Fibroblast of skin of left quadriceps (primary cell): Measurements from ENCODE around the gene CNTRL.

ENCODE experiments used
- DNase-seq, 2 experiments: peaks; one replicate each; pipeline ENCODE4 v3.0.0-alpha.2; 2013; ENCODE audit warnings: low read depth in 2 of 2

CNTRL gene

GRCh38 chr9:121179930-121180681, 105.4 kb downstream of the CNTRL start:
- DNase-seq = no peak

GRCh38 chr9:121182101-121182836, 107.5 kb downstream of the CNTRL start:
- no peak for DNase-seq

DNA sequence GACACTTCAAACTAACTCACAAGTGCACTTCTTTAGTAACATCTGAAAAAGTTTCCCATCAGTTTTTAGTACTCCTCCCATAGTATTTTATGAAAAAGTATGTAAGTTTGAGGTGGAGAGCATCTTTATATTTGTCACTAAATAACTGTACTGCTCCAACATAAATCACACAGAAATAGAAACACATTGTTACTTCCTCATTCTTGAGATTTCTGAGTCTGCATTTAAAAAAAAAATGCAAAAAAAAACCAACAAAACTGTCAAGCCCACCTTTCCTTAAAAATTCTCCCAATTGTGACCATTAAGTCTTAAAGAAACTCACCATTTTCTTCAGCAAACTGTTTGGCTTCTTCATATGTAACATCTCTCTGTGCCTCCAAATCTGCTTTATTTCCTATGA, 108.2 kb downstream of the CNTRL start:
- DNase-seq = no peak

- no peak for DNase-seq
These were observed 109.1 kb downstream of the CNTRL start for GRCh38 chr9:121183666-121184423.

DNA sequence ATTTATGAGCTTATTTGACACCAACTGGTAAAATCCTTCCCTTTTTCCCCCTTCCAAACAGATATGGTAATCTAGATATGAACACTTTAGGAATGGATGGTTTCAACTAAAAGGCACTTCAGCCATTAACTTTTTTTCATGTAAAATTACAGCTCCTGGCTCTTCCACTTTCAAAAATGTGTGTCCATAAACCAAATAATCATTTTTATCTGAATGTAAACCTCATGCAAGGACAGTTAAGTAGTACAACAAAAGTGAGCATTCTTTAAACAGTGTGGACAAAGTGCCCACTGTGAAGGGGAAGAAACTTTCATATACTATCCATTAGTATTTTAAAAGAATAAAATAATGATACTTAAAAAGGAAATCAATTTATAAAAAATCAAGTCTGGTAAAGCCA, 109.7 kb downstream of the CNTRL start:
- no peak for DNase-seq

DNA sequence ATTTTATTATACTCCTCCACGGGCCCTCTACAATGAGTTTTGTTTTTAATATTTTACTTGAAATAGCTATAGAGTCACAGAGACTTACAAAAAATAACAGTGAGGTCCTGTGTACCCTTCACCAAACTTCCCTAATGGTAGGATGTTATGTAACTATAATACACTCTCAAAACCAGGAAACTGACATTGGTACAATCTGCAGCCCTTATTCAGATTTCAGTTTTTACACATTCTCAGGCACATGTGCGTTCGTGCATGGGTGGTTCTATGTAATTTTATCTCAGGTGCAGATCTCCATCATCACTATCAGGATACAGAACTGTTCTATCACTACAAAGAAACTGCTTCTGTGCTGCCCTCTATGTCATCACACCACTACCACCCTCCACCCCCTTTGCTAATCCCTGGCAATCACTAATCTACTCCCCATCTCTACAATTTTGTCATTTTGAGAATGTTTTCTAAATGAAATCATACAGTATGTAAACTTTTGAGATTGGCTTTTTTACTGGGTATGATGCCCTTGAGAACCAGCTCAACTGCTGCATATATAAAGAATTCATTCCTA, 110.5 kb downstream of the CNTRL start:
- DNase-seq = no peak

DNA sequence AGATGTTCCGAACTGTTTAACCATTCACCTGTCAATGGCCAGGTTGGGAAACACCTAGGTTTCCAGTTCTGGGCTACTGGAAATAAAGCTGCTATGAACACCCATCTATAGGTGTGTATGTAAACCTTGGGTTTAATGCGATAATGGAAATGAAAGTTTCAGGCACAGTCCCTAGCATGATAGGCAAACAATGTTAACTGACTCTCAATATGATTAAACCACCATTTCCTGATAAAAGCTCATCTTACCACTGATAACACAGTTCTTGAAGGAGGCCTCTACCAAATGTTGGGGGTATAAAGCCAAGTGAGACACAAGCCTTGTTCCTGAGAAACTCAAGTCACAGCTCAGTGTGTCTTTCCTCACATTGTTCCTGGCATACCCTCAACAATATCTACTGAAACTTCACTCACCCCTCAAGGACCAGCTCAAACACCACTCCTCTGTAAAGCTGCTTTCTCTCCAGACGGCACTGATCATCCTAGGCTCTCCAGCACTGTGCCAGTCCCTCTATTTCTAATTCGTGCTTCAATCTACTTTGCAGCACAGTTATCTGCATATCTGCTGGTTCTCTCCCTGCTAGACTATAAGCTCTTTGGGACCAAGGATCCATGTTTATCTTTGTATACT, 111.1 kb downstream of the CNTRL start:
- DNase-seq = no peak

DNA sequence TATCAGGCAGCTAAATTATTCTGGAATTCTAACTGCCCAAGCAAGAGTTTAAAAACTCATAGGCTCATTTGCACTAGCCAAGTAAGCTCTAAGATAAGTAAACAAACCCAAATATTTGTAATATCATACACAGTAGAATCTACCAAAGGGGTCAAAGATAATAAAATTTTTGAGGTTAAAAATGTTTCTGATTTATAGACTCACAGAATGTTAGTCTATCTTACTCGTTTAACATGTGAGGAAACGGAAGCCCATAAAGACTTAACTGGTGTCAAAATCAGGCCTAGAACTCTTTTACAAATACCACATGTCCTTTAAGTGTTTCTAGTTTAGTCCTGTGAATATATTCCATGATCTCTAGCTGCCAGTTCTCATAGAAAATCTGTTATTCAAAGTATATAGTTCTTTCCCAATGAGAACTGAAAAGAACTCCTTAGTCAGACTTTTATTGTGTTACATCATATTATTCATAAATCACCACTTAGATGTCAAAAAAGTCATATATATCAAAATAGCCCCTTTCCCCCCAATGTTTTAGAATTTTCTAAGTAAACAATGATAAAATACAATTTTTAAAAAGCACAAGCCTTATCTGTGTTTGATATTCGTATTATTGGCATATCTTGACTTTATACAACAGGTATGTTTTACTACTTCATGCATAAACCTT, 113.0 kb downstream of the CNTRL start:
- peak; percentile 20 for DNase-seq

GRCh38 chr9:121189006-121189405, 114.3 kb downstream of the CNTRL start:
- no peak for DNase-seq

DNA sequence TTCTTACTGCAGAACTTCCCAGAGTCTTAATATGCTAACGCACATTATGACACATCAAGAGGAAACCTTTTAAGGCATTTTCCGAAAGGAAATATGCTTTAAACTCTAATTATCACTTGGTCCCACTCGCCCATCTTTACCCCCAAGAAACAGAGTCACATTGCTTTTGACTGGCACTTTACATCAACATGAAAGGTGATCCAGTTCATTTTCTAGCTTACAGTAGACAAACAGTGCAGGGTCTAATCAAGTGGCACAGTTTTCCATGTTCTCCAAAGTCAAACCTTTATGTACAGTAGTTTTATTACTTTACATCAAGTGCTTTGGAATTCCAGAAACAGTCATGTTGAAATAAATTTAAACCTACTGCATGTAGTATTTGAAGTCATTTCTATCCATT, 114.9 kb downstream of the CNTRL start:
- no peak for DNase-seq

DNA sequence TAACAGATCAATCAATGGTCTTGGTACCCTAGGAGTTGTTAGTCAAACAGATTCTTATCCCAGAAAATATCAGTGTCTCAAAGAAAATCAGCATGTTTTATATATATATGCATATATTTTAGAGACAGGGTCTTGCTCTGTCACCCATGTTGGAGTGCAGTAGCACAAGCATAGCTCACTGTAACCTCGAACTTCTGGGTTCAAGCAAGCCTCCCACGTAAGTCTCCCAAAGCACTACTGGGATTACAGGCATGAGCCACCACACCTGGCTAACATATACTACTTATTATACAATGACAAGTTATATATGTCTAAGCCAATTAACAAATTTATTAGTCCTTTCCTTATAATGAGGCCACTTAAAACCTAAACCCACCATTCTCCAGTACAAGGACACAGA, 116.5 kb downstream of the CNTRL start:
- DNase-seq = no peak

- no peak for DNase-seq
These were observed 117.8 kb downstream of the CNTRL start for GRCh38 chr9:121192518-121192917.

GRCh38 chr9:121192959-121193640, 118.3 kb downstream of the CNTRL start:
- no peak for DNase-seq

DNA sequence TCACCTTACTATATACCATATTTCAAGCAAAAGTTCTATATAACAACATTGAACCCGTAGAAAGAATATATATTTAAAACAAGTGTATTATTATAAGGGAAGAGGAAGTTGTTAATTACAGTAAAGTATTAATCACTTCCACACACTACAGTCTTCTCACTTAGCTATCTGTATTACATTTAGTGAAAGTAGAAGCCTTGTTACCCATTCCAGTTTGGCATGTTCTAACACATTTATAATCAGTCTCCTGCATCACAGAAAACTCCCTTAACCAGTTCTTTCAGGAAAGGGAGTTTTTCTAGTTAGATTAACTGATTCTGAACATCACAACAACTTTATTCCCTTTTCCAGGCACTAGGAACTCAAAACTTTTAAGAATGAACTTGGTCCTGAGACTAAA, 120.0 kb downstream of the CNTRL start:
- no peak for DNase-seq

GRCh38 chr9:121196389-121196788, 121.6 kb downstream of the CNTRL start:
- DNase-seq = no peak

DNA sequence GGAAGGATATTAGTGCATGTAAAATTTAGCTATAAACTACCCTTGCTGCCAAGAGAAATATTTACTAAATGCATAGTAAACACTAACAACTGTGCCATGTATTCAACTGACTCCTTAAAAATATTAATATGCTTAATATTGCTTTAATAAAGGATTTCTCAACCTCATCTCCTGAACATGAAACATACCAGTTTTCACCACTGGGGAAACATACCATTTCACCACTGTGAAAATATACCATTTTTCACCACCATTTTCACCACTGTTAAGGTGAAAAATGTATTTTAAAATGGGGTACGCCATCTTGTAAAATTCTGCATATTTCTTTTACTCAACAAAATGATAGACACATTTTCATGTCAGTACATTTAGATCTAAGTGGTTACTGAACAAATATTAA, 122.4 kb downstream of the CNTRL start:
- DNase-seq = no peak

GRCh38 chr9:121198512-121199042, 123.8 kb downstream of the CNTRL start:
- no peak for DNase-seq

DNA sequence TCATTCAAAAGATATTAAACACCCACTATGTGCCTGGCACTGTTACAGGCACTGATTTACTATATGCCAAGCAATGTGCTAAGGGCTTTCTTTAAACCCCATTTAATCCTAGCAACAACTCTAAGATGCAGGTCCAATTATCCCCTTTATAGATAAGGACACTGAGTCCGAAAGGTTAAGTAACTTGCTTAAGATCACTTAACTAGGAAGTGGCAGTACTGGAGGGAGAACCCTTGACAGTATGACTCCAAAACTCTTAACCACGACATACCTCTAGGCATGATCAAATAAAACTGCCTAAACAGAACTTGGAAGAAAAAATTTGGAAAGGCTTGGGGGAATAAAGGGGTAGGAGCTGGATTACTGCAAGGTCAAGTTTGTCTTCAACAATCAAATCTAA, 125.2 kb downstream of the CNTRL start:
- no peak for DNase-seq

- no peak for DNase-seq
These were observed 125.6 kb downstream of the CNTRL start for GRCh38 chr9:121200356-121200755.

DNA sequence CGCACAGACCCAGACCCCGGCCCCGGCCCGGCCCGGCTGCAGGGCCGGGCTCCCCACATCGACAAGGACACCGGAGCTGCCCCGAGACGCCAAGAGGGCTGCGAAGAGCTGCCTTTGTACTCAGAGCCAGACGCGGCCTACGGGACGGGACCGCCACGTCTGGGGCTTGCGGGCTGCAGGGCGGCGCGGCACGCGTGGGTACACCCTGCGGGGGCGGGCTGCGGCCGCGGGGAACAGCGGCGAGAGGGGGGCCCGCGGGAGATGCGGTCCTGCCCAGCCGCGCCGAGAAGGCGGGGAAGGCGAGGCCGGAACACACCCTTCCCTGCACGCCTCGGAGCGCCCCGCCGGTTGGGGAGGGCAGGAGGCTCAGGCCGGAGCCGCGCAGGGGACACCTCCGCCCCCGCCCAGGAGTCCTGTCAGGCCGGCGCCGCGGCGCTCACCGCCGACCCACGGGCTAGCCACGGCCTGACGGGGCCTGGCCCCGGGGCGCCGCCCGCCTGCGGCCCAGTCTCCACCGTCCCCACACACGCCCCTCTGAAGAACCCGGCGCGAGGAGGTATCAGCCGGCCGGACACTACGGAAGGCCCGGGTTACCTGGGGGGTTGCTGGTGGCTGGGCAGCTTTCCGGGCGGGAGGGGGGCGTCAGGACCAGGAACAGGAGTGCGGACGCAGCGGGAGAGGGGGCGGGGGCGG, 126.4 kb downstream of the CNTRL start:
- no peak for DNase-seq
